ENCODE results near the gene SFXN4. TPM values are rescaled to one million over a fixed set of nuclear protein-coding genes. Genes with fewer than 3 reads are reported as not detected.

SFXN4 gene
- total and polyA plus RNA-seq, 2 of the 13 experiments (the other 11 are each of a cell fraction or from before 2014, with no cell fraction given), result 47.7 to 64.9 TPM

DNA sequence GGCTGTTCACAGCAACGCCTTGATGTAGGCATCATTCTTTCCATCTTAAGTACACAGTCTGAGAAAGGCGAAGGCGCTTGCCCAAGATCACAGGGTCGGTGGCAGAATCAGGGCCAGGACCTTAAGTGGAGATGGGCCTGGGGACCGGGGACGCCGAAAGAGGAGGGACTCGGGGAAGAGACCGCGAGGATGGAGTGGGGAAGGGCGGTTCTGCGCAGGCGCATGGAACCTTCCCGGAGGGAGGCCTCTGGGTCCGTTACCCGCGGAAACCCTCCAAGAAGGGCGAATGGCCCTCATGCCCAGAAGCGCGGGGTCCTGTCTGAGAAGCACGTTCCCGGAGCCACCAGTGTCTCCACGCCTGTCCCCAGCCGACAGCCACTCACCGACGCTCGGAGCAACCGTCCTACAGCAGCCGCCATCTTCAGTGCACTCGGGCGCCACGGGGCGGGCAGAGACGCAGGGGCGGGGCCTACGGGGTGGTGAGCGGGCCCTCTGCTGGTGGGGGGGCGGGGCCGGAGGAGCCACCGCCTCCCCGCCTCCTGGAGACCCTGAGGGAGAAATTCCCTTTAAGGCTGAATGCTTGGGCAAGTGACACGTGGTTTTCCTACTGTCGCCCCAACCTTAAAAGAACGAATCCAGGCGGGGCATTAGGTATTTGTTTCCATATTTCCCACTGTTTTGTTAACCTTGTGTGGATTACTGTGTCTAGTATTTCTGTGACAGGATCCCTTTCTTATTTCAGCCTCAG is 13.0 kb upstream of the SFXN4 start, which contains the start of gene PRDX3 (continued):
- TF ChIP-seq, protein P1, sequence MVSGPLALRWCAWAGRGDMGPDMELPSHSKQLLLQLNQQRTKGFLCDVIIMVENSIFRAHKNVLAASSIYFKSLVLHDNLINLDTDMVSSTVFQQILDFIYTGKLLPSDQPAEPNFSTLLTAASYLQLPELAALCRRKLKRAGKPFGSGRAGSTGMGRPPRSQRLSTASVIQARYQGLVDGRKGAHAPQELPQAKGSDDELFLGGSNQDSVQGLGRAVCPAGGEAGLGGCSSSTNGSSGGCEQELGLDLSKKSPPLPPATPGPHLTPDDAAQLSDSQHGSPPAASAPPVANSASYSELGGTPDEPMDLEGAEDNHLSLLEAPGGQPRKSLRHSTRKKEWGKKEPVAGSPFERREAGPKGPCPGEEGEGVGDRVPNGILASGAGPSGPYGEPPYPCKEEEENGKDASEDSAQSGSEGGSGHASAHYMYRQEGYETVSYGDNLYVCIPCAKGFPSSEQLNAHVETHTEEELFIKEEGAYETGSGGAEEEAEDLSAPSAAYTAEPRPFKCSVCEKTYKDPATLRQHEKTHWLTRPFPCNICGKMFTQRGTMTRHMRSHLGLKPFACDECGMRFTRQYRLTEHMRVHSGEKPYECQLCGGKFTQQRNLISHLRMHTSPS (CRISPR knock-in tag; IDR thresholded peaks at IDR 0.05; ENCODE audit: low read depth), result peak; percentile 72; the same call in 1 of the 2 replicates
- TF ChIP-seq NCOA5 (CRISPR knock-in tag; IDR thresholded peaks at IDR 0.05) (no peak), ARNTL (CRISPR knock-in tag; IDR thresholded peaks at IDR 0.05) (no peak), ZNF317 (CRISPR knock-in tag; IDR thresholded peaks at IDR 0.05) (peak; percentile 58; the same call in 1 of the 2 replicates), ZNF230 (CRISPR knock-in tag; IDR thresholded peaks at IDR 0.05) (no peak), KDM3A (CRISPR knock-in tag; IDR thresholded peaks at IDR 0.05; ENCODE audit: low read depth) (0 out of 2 replicates have a peak, but pooled peaks have one; percentile 46), ZBTB7A (CRISPR knock-in tag; IDR thresholded peaks at IDR 0.05) (peak; percentile 63; the same call in 1 of the 2 replicates), TP53 (CRISPR knock-in tag; conservative IDR thresholded peaks at IDR 0.05) (no peak), RAD21 (CRISPR knock-in tag; IDR thresholded peaks at IDR 0.05) (no peak), MIER3 (CRISPR knock-in tag; IDR thresholded peaks at IDR 0.05; ENCODE audit: borderline replicate concordance) (no peak), PAF1 (CRISPR knock-in tag; IDR thresholded peaks at IDR 0.05) (no peak), DMAP1 (CRISPR knock-in tag; IDR thresholded peaks at IDR 0.05) (peak; percentile 92), NCOA1 (CRISPR knock-in tag; IDR thresholded peaks at IDR 0.05) (peak; percentile 37; the same call in 1 of the 2 replicates), POLR2AphosphoS2 (IDR thresholded peaks at IDR 0.05; ENCODE audit: low read depth, low read length) (peak; percentile 71; the same call in 1 of the 2 replicates), CREM (IDR thresholded peaks at IDR 0.05) (no peak; the same call in 1 of the 2 replicates), CREM (CRISPR knock-in tag; IDR thresholded peaks at IDR 0.05) (no peak)
- TF ChIP-seq, protein P2, sequence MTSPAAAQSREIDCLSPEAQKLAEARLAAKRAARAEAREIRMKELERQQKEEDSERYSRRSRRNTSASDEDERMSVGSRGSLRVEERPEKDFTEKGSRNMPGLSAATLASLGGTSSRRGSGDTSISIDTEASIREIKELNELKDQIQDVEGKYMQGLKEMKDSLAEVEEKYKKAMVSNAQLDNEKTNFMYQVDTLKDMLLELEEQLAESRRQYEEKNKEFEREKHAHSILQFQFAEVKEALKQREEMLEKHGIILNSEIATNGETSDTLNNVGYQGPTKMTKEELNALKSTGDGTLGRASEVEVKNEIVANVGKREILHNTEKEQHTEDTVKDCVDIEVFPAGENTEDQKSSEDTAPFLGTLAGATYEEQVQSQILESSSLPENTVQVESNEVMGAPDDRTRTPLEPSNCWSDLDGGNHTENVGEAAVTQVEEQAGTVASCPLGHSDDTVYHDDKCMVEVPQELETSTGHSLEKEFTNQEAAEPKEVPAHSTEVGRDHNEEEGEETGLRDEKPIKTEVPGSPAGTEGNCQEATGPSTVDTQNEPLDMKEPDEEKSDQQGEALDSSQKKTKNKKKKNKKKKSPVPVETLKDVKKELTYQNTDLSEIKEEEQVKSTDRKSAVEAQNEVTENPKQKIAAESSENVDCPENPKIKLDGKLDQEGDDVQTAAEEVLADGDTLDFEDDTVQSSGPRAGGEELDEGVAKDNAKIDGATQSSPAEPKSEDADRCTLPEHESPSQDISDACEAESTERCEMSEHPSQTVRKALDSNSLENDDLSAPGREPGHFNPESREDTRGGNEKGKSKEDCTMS (CRISPR knock-in tag; conservative IDR thresholded peaks at IDR 0.05), result no peak
- TF ChIP-seq, protein P3, sequence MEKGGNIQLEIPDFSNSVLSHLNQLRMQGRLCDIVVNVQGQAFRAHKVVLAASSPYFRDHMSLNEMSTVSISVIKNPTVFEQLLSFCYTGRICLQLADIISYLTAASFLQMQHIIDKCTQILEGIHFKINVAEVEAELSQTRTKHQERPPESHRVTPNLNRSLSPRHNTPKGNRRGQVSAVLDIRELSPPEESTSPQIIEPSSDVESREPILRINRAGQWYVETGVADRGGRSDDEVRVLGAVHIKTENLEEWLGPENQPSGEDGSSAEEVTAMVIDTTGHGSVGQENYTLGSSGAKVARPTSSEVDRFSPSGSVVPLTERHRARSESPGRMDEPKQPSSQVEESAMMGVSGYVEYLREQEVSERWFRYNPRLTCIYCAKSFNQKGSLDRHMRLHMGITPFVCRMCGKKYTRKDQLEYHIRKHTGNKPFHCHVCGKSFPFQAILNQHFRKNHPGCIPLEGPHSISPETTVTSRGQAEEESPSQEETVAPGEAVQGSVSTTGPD (CRISPR knock-in tag; IDR thresholded peaks at IDR 0.05), result 0 out of 2 replicates have a peak, but pooled peaks have one; percentile 9
- TF ChIP-seq, protein P4, sequence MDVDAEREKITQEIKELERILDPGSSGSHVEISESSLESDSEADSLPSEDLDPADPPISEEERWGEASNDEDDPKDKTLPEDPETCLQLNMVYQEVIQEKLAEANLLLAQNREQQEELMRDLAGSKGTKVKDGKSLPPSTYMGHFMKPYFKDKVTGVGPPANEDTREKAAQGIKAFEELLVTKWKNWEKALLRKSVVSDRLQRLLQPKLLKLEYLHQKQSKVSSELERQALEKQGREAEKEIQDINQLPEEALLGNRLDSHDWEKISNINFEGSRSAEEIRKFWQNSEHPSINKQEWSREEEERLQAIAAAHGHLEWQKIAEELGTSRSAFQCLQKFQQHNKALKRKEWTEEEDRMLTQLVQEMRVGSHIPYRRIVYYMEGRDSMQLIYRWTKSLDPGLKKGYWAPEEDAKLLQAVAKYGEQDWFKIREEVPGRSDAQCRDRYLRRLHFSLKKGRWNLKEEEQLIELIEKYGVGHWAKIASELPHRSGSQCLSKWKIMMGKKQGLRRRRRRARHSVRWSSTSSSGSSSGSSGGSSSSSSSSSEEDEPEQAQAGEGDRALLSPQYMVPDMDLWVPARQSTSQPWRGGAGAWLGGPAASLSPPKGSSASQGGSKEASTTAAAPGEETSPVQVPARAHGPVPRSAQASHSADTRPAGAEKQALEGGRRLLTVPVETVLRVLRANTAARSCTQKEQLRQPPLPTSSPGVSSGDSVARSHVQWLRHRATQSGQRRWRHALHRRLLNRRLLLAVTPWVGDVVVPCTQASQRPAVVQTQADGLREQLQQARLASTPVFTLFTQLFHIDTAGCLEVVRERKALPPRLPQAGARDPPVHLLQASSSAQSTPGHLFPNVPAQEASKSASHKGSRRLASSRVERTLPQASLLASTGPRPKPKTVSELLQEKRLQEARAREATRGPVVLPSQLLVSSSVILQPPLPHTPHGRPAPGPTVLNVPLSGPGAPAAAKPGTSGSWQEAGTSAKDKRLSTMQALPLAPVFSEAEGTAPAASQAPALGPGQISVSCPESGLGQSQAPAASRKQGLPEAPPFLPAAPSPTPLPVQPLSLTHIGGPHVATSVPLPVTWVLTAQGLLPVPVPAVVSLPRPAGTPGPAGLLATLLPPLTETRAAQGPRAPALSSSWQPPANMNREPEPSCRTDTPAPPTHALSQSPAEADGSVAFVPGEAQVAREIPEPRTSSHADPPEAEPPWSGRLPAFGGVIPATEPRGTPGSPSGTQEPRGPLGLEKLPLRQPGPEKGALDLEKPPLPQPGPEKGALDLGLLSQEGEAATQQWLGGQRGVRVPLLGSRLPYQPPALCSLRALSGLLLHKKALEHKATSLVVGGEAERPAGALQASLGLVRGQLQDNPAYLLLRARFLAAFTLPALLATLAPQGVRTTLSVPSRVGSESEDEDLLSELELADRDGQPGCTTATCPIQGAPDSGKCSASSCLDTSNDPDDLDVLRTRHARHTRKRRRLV (CRISPR knock-in tag; IDR thresholded peaks at IDR 0.05), result 0 out of 2 replicates have a peak, but pooled peaks have one; percentile 42
